NCI-H146 treated with DMSO at 0.1 percent for 48 hours (cell line): Measurements from ENCODE around the gene SYNGAP1.
"Not testable (repeated sequence)": the region's sequence is repeated elsewhere in the genome, so short reads cannot be mapped to it uniquely, and the experiment has no call there.

Experiments
- DNase-seq: peaks from one replicate; lab custom pipeline; 2025; ENCODE audit not compliant: unreplicated experiment; lab: John Stamatoyannopoulos, UW

Gene SYNGAP1

GRCh38 chr6:33399881-33400280, 20.0 kb upstream of the SYNGAP1 start:
- DNase-seq: not testable (repeated sequence)

- DNase-seq: no peak
These were observed 15.0 kb upstream of the SYNGAP1 start for GRCh38 chr6:33404884-33405283.

- no peak for DNase-seq
These were observed 14.4 kb upstream of the SYNGAP1 start for GRCh38 chr6:33405386-33405940.

DNA sequence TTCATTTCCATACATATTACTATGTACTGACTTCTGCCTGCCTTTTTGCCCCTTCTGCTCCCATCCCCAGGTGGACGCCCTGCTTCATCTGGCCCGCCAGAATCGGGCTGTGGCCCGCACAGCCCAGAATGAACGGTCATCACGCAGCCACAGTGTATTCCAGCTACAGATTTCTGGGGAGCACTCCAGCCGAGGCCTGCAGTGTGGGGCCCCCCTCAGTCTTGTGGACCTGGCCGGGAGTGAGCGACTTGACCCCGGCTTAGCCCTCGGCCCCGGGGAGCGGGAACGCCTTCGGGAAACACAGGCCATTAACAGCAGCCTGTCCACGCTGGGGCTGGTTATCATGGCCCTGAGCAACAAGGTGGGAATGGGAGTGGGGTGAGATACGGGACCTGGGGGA, 13.7 kb upstream of the SYNGAP1 start:
- DNase-seq: no peak

GRCh38 chr6:33407132-33407718, 12.6 kb upstream of the SYNGAP1 start:
- DNase-seq: no peak

- peak; percentile 93 for DNase-seq
These were observed 9.7 kb upstream of the SYNGAP1 start for GRCh38 chr6:33410050-33410710.

DNA sequence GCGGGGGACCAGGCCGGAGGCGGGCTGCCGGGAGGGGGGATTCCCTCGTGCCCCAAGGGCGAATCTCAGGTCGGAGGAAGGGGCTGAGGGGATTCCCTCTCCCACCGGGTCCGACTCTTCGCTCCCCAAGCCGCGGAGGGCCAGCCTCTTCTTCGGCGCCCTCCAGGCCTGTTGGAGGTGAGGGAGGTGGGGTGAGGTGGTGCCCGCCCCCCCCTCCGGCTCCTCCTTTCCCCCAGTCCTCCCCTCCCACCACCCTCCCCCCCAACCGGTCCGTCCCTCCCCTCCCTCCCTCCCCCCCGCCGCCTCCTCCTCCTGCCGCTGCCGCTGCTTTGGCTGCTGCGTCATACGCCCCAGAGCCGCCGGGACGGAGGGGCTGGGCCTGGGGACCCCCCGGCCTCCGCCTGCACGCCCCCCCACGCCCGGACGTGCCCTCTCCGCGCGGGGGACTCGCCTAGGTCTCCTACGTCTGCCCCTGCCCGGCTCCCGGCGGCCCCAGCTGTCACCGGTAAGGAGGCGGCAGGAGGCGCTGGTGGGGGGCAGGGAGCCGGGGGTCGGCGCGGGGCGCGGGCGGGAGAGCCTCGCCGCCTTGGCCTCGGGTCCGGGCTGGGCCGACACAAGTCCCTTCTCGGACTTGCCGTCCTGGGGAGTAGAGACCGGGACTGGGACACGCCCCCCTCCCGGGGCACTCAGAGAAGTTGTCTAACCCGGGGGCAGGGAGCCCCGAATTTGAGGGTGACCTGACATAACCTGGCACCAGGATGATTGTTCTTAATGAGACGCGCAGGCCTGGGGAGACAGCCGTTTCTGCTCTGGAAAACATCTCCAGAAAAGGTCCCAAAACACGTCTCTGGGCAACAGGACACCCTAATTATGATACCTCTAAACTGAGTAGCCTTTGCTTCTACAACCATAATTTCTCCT, 8.9 kb upstream of the SYNGAP1 start, which contains the start of gene PHF1:
TSS of gene PHF1 (plus strand) at position 304 of the 921 bp plus-strand sequence. CDS start 1,250 bp downstream, outside the sequence.
- DNase-seq: peak; percentile 49

DNA sequence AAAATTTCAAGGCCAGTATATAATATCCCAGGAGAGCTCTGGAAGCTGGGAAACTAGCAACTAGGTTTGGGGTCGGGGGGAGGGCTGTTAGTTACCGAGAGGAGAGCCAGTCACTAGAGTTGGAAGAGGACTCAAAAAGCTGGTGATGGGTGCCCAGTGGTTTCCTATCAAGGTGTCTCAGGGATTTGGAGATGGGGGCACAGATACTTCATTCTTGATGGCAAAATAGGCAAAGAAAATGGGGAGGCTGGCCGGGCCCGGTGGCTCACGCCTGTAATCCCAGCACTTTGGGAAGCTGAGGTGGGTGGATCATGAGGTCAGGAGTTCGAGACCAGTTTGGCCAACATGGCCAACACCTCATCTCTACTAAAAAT, 8.2 kb upstream of the SYNGAP1 start:
- no peak for DNase-seq

- DNase-seq: no peak
These were observed 7.5 kb upstream of the SYNGAP1 start for GRCh38 chr6:33412140-33413009.

GRCh38 chr6:33413241-33414120, 6.4 kb upstream of the SYNGAP1 start:
- DNase-seq: no peak

GRCh38 chr6:33414592-33415271, 5.1 kb upstream of the SYNGAP1 start:
- DNase-seq: no peak

GRCh38 chr6:33415831-33416230, 4.0 kb upstream of the SYNGAP1 start:
- DNase-seq: no peak

GRCh38 chr6:33416386-33417127, 3.3 kb upstream of the SYNGAP1 start:
- DNase-seq: no peak

GRCh38 chr6:33417128-33417902, 2.5 kb upstream of the SYNGAP1 start:
- DNase-seq: no peak

GRCh38 chr6:33417903-33418689, 1.8 kb upstream of the SYNGAP1 start, which contains the start of gene CUTA:
CUTA (minus strand) TSS chr6:33418107; CDS start chr6:33418000, 107 bp downstream.
- DNase-seq: peak; percentile 96

- no peak for DNase-seq
These were observed 1.1 kb upstream of the SYNGAP1 start for GRCh38 chr6:33418690-33419291.
